ENCODE data around the gene SIDT1. TPM values are rescaled to one million over a fixed set of nuclear protein-coding genes. Genes with fewer than 3 reads are reported as not detected.

Gene SIDT1

GRCh38 chr3:113676261-113676660 is 143.9 kb downstream of the SIDT1 start:
- no peak overlapping the region for H2BK5ac ChIP-seq (ENCODE audit: low read length)
- H3K4me3 ChIP-seq (ENCODE audit: low read length): no peak overlapping the region
- no peak for DNase-seq
- no peak overlapping the region for H3K4me2 ChIP-seq (ENCODE audit: low read length)
- no peaks in the 10 kb centered on the region for H3K79me2 ChIP-seq (ENCODE audit: control insufficient read depth, insufficient read depth, low read length)
- no peak overlapping the region for H3K23ac ChIP-seq (ENCODE audit: low read length)
- H3K9ac ChIP-seq (ENCODE audit: low read length): no peak overlapping the region
- no peaks in the 10 kb centered on the region for H3K79me1 ChIP-seq (ENCODE audit: low read length)
- WGBS (ENCODE audit: extremely low coverage, insufficient coverage, low lambda C conversion rate): no CpG with 5 or more reads among the region's 3 CpGs
- no peaks in the 10 kb centered on the region for H3K4me1 ChIP-seq (ENCODE audit: control insufficient read depth, low read depth, low read length)
- no peak overlapping the region for H2AK5ac ChIP-seq (ENCODE audit: low read length)
- H3K27me3 ChIP-seq (ENCODE audit: insufficient read depth, low read length, poor library complexity): no peaks in the 10 kb centered on the region
- H4K5ac ChIP-seq (ENCODE audit: low read length): no peak overlapping the region
- H3K4ac ChIP-seq (ENCODE audit: low read depth, low read length): no peak overlapping the region
- no peak overlapping the region for H3K56ac ChIP-seq (ENCODE audit: low read length)
- H3K18ac ChIP-seq (ENCODE audit: low read length): no peak overlapping the region
- no peak overlapping the region for H4K8ac ChIP-seq (ENCODE audit: low read depth, low read length)
- H2BK15ac ChIP-seq (replicated peaks; ENCODE audit: low read depth): no peak overlapping the region
- no peaks in the 10 kb centered on the region for H3K36me3 ChIP-seq (ENCODE audit: control insufficient read depth, insufficient read depth, low read length)
- H2BK120ac ChIP-seq (ENCODE audit: low read depth, low read length): no peak overlapping the region
- H3K27ac ChIP-seq (ENCODE audit: low read depth, low read length): no peak overlapping the region

DNA sequence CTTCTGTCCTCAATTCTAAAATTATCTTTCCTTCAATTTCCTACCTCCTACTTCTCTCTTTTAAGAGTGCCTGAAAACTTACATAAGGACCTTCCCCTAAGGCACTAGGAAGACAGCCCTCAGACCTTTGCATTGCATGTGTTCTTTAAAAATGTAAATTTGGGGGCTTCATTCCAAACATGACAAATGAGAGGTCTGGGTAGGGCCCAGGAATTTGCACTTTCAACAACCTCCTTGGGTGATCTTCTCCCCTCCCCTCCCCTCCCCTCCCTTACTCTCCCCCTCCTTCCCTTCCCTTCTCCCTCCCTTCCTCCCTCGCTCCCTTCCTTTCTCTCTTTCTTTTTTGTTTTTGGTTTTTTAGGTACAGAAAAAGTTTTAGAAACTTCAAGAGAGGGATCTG is 145.4 kb downstream of the SIDT1 start:
- Histone ChIP-seq H3K56ac (ENCODE audit: low read length) (no peak overlapping the region), H3K9ac (ENCODE audit: low read length) (no peak overlapping the region), H3K4ac (ENCODE audit: low read depth, low read length) (no peak overlapping the region), H2AK5ac (ENCODE audit: low read length) (no peak overlapping the region), H3K27ac (ENCODE audit: low read depth, low read length) (no peak overlapping the region), H3K79me1 (ENCODE audit: low read length) (no peaks in the 10 kb centered on the region), H3K27me3 (ENCODE audit: insufficient read depth, low read length, poor library complexity) (no peaks in the 10 kb centered on the region), H3K4me2 (ENCODE audit: low read length) (no peak overlapping the region), H2BK5ac (ENCODE audit: low read length) (no peak overlapping the region), H3K23ac (ENCODE audit: low read length) (no peak overlapping the region), H2BK120ac (ENCODE audit: low read depth, low read length) (no peak overlapping the region), H3K36me3 (ENCODE audit: control insufficient read depth, insufficient read depth, low read length) (no peaks in the 10 kb centered on the region), H3K79me2 (ENCODE audit: control insufficient read depth, insufficient read depth, low read length) (no peaks in the 10 kb centered on the region), H3K4me3 (ENCODE audit: low read length) (no peak overlapping the region), H3K4me1 (ENCODE audit: control insufficient read depth, low read depth, low read length) (no peaks in the 10 kb centered on the region), H4K5ac (ENCODE audit: low read length) (no peak overlapping the region), H3K18ac (ENCODE audit: low read length) (no peak overlapping the region), H2BK15ac (replicated peaks; ENCODE audit: low read depth) (no peak overlapping the region), H4K8ac (ENCODE audit: low read depth, low read length) (no peak overlapping the region)
- DNase-seq: peak; percentile 68
- WGBS (ENCODE audit: extremely low coverage, insufficient coverage, low lambda C conversion rate): no CpG with 5 or more reads among the region's 1 CpG

DNA sequence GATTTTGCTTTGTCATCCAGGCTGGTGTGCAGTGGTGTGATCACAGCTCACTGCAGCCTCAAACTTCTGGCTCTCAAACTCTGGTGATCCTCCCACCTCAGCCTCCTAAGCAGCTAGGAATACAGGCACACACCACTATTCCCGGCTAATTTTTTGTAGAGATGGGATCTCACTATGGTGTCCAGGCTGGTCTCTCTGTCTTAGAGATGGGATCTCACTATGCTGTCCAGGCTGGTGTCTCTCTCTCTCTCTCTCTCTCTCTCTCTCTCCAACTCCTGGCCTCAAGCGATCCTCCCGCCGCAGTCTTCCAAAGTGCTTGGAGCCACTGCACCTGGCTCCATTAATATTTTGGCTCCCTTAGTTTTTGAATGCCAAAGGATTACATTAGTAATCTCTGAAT is 146.4 kb downstream of the SIDT1 start:
- DNase-seq: no peak
- H2BK15ac ChIP-seq (replicated peaks; ENCODE audit: low read depth): no peak overlapping the region
- no peak overlapping the region for H3K4me2 ChIP-seq (ENCODE audit: low read length)
- H3K4me1 ChIP-seq (ENCODE audit: control insufficient read depth, low read depth, low read length): no peaks in the 10 kb centered on the region
- H3K79me1 ChIP-seq (ENCODE audit: low read length): no peaks in the 10 kb centered on the region
- no peak overlapping the region for H3K23ac ChIP-seq (ENCODE audit: low read length)
- H3K56ac ChIP-seq (ENCODE audit: low read length): no peak overlapping the region
- no peak overlapping the region for H3K18ac ChIP-seq (ENCODE audit: low read length)
- H2BK120ac ChIP-seq (ENCODE audit: low read depth, low read length): no peak overlapping the region
- H2AK5ac ChIP-seq (ENCODE audit: low read length): no peak overlapping the region
- H4K8ac ChIP-seq (ENCODE audit: low read depth, low read length): no peak overlapping the region
- H3K36me3 ChIP-seq (ENCODE audit: control insufficient read depth, insufficient read depth, low read length): no peaks in the 10 kb centered on the region
- no CpG with 5 or more reads among the region's 4 CpGs for WGBS (ENCODE audit: extremely low coverage, insufficient coverage, low lambda C conversion rate)
- no peak overlapping the region for H3K27ac ChIP-seq (ENCODE audit: low read depth, low read length)
- no peak overlapping the region for H3K4me3 ChIP-seq (ENCODE audit: low read length)
- no peak overlapping the region for H4K5ac ChIP-seq (ENCODE audit: low read length)
- no peak overlapping the region for H2BK5ac ChIP-seq (ENCODE audit: low read length)
- H3K27me3 ChIP-seq (ENCODE audit: insufficient read depth, low read length, poor library complexity): no peaks in the 10 kb centered on the region
- no peaks in the 10 kb centered on the region for H3K79me2 ChIP-seq (ENCODE audit: control insufficient read depth, insufficient read depth, low read length)
- H3K9ac ChIP-seq (ENCODE audit: low read length): no peak overlapping the region
- no peak overlapping the region for H3K4ac ChIP-seq (ENCODE audit: low read depth, low read length)

Small RNA genes within 50 kb of the gene (small RNA-seq; reads per million reads assigned to genes)
- gene MIR4446 (ENCODE audit: insufficient read depth): not detected
- not detected for gene RN7SL767P (ENCODE audit: insufficient read depth)
